ENCODE data around the gene KIF26B.

KIF26B gene

GRCh38 chr1:245751726-245752470, 597.1 kb downstream of the KIF26B start:
- no peak for DNase-seq (ENCODE audit: low spot score)

DNA sequence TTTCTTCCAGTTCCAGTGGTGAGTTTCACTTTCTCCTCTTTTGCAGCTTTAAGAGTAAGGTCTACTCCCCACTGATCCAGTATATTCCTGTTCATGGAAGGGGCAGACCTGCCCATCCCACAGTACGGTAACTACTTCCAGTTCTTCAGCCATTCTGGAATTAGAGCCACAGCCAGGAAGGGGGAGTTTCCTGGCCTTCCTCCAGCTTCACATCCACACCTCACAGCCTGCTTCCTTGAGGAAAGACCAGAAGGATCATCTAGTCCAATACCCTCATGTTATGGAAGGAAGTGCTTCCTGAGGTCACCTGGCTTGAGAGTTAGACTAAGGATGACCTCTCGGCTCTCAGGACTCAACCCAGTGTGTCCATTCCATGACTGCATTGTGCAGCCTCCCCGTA, 597.8 kb downstream of the KIF26B start:
- DNase-seq (ENCODE audit: low spot score), result no peak

DNA sequence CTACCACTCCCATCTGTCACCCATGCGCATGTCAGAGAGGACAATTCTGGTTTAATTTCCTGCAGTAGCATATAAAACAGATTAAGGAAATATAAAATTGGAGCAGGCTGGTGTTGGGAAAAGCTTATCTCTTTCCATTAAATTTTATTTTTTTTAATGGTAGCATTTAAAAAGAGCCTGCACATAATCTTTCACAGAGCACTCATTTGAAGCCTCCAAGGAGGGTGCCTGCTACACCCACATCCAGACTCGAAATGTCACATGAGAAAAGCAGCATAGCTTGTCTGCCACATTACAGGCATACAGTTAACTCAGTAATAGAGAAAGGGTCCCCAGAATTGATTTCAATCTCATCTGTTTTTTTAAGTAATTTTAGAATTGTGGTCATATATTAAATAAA, 599.0 kb downstream of the KIF26B start:
- DNase-seq (ENCODE audit: low spot score), result no peak

- DNase-seq (ENCODE audit: low spot score), result no peak
Measured at GRCh38 chr1:245754463-245754961, 599.7 kb downstream of the KIF26B start.

Measured in AG08396 (cell line).